HG02884 (cell line): ENCODE data around the gene BSND.

Experiments
- ATAC-seq: cut with Tn5 transposase; IDR thresholded peaks from one replicate; pipeline ENCODE4 v1.9.1; 2021; ENCODE audit warnings: mild to moderate bottlenecking, moderate library complexity; ENCODE audit not compliant: unreplicated experiment

The BSND gene

GRCh38 chr1:55044617-55045397, 46.1 kb downstream of the BSND start:
- no peak for ATAC-seq

- no peak for ATAC-seq
Observed at GRCh38 chr1:55045430-55045829, 46.7 kb downstream of the BSND start.

- ATAC-seq = no peak
Observed at GRCh38 chr1:55046871-55047270, 48.1 kb downstream of the BSND start.

GRCh38 chr1:55047611-55048010, 48.9 kb downstream of the BSND start:
- no peak for ATAC-seq

- no peak for ATAC-seq
Observed at GRCh38 chr1:55048453-55049270, 49.9 kb downstream of the BSND start.

GRCh38 chr1:55049271-55049913, 50.7 kb downstream of the BSND start:
- ATAC-seq = no peak

- no peak for ATAC-seq
Observed at GRCh38 chr1:55049914-55050278, 51.2 kb downstream of the BSND start.

- no peak for ATAC-seq
Observed at GRCh38 chr1:55050283-55050682, 51.5 kb downstream of the BSND start.

GRCh38 chr1:55051169-55051568, 52.4 kb downstream of the BSND start:
- ATAC-seq = no peak

GRCh38 chr1:55051621-55052020, 52.9 kb downstream of the BSND start:
- no peak for ATAC-seq

- ATAC-seq = no peak
Observed at GRCh38 chr1:55052221-55053142, 53.7 kb downstream of the BSND start.

- ATAC-seq = no peak
Observed at GRCh38 chr1:55053265-55053954, 54.7 kb downstream of the BSND start.

- ATAC-seq = no peak
Observed at GRCh38 chr1:55054396-55054795, 55.7 kb downstream of the BSND start.

GRCh38 chr1:55055084-55055882, 56.5 kb downstream of the BSND start:
- ATAC-seq = no peak

GRCh38 chr1:55055951-55056631, 57.4 kb downstream of the BSND start:
- ATAC-seq = no peak

GRCh38 chr1:55056632-55056992, 57.9 kb downstream of the BSND start:
- no peak for ATAC-seq

GRCh38 chr1:55057270-55057955, 58.7 kb downstream of the BSND start:
- no peak for ATAC-seq

- no peak for ATAC-seq
Observed at GRCh38 chr1:55057956-55058298, 59.2 kb downstream of the BSND start.
